ENCODE results near the gene APBB2. TPM values are rescaled to one million over a fixed set of nuclear protein-coding genes. Genes with fewer than 3 reads are reported as not detected.

Gene APBB2
- total RNA-seq, 1 donor from 2014 or later, result 138 TPM

DNA sequence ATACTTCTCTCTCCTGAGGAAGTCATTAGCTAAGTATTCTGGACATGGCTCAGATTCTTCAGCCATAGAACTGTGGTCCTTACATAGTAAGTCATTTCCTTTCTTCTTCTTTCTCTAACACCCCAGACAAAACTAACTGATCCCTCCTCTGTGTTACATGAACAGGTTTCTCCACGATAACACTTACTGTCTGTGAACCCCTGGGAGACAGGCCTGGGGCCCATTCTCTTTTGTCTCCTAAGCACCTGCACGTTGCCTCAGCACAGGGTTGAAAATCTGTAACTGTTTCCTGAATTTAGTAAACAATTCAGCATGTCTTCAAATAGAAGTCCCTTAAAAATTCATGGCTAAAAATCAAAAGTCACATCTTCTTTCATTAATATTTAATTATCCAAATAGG, 24.7 kb downstream of the APBB2 start:
- DNase-seq (ENCODE audit: low read depth, low spot score), result no peak

DNA sequence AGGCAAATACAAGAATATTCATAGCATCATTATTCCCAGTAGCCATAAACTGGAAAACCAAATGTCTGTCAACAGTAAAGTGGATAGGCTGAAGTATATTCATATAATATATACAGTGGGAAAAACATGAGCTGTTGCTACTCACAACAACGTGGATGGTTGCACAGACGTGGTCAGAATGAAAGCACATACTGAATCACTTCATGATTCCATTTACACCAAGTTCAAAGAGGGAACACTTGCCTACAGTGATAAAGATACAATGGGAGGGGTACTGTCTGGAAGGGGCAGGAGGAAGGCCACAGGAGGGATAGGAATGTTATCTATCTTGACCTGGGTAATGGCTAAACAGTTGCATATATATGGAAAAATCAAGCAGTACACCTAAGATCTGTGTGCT, 25.3 kb downstream of the APBB2 start:
- DNase-seq (ENCODE audit: low read depth, low spot score), result no peak

DNA sequence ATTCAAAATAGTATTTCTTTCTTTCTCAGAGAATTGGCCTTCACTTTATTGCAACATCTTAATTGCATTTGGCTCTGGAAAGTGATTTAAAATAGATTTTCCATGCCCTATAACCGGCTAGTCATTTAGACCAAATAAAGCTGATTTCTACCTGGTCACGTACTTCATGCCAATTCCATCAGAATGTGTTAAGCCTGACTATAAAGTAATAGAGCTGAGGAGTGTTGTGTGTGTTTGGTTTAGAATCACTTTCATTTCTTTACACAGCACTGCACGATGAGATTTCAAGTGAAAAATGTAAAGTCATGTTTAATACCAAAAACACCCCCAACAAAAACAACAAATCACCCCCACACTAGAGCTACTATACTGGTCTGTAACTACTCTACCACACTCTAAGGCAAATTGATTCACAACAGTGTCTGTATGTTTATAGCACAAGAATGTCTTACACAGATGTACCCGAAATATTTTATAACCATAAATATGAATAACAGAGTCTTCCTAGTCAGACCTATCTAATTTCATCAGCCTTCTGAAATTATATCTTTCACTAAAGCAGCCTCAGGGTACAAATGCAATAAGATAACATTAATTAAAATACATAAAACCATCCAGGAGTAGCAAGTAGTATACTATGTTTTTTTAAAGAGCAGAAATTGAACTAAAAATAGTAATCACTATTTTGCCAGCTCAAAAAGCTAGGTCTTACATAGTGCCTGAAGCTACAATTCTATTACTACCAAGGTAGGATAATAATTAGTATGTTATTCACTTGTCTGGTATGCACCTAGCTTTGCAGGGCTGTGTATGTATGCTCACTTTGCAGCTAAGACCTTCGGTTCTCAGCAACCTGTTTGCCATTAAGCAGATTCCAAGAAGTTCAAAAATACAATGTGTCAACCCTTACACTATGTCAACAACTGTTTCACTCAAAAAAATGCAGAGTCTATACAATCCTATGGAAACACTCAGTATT, 28.4 kb downstream of the APBB2 start:
- DNase-seq (ENCODE audit: low read depth, low spot score), result no peak

DNA sequence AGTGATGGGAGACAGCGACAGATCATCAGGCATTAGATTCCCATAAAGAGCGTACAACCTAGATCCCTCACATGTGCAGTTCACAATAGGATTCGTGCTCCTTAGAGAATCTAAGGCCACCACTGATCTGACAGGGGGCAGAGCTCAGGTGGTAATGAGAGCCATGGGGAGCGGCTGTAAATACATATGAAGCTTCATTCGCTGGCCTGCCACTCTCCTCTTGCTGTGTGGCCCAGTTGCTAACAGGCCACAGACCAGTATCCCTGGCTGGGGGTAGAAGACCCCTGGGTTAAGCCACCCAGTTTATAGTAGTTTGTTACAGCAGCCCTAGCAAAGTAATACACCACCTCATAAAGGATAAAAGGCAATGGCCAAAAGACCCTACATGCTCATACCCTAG, 30.3 kb downstream of the APBB2 start:
- DNase-seq (ENCODE audit: low read depth, low spot score), result no peak

DNA sequence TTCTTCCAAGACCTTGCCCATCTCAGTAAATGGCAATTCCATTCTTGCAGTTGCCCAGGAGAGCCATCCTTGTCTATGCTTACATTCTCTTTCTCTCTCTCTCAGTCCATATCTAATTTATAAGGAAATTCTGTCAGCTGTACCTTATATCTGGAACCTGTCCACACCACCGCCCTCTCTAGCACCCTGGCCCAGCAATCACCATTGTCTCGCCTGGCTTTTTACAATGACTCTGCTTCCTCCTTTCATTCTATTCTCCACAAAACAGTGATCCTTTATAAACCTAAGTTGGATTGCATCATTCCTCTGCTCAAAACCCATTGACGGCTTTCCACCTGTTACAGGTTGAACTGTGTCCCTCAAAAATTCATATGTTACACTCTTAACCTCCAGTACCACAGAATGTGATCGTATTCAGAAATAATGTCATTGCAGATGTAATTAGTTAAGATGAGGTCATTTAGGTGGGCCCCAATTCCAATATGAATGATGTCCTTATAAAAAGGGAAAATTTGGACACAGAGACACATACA, 31.3 kb downstream of the APBB2 start:
- no peak for DNase-seq (ENCODE audit: low read depth, low spot score)

DNA sequence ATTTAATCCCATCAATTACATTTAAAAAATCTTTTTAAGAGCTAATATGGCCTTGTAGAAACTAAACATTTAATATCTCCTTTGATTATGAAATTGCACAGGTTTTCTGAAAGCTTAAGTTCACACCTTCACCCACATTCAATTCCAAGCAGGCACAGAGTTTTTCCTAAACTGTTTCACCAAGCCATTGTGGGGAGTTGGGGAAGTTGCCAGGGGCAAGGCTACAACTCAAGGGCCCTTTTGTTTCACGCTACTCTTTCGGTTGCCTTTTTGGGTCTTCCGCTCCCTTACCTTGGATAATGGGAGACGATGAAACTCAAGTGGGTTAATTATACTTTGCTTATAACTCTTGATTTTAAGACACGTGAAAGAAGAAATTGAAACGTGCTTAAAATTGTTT, 33.3 kb downstream of the APBB2 start:
- DNase-seq (ENCODE audit: low read depth, low spot score), result no peak

DNA sequence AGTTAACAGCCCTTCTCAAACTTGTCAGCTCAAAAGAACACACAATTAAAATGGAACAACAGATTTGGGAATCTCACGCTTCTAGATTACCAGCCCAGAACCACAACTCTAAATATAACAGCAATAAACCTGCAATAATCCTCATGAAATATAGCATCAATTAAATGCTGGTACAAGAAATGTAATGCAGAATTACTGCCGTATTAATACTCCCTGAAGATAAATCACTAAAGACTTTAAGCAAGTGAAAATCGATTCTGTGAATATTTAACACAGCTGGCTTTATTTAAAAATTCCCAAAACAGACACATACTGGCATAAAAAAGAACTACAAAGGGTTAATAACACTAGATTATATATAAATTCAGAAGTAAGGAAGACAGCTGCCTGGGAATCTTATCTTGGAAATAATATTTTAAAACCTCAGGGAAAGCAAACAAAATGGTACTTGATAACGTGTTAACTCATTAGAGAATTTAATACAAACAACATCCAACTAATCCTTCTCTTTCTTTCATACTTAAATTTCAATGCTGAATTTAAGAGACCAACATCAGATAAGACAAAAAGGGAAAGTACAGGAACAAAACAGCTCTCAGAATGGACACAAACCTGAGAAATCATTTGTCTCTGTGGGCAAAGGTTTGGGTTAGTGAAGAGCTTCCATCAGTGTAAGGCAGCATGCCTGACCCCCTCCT, 34.7 kb downstream of the APBB2 start:
- DNase-seq (ENCODE audit: low read depth, low spot score), result no peak

DNA sequence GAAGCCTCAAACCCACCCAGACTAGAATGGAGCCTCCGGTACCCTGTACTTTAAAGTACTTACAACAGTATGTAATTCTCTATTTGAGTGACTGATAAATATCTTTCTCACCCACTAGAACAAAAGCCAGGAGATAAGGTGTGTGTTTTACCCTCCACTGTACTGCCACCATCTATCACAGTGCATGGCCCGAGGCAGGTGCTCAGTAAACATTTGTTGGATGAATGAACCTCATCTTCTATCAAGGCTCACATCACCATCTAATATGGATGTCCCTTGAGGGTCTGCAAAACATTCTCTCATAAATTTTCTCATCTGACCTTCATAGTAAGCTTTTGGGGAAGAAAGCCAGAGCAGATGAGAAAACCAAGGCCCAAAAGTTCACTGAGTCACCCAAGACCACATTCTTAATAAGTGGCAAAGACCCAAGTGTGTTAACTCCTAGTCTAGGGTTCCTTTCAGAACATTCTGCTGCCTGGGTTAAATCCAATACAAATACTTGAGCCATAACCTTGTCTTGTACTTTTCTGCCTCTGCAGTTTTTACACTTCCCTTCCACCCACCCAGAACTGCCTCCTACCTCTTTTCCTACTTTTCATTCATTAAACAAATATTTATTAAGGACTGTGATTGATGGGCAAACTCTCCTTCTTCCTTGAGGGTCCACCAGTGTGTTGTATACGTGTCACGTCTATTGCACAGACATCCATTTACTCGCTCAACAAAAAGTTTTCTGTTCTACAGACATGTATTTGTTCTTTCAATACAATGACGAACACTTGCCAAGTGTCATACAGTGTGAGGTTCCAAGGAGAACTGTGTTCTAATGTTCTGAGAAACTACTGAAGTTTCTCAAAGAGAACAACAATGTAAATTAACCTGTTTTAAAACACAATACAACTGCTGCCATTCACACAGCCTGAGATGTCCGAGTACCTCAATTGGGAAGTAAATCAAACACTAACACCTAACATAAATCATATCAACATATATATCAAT, 35.7 kb downstream of the APBB2 start:
- peak; percentile 52 for DNase-seq (ENCODE audit: low read depth, low spot score)

DNA sequence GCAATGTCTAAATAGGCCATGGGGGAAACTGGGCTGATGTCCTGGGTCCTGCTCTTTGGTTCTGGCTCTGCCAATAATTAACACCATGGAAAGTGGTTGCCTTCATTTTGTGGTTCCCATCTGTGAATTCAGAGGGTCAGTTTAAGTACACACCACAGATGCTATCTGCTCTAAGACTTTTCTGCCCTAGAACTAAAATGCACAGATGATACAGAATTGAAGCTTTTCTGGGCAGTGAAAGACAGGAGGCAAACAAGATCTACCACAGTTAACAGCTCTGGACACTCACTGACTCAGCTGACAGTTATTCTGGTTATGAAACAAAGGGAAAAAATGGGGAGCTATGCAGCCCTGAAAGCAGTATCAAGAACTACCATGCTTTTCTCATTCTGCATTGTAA, 37.3 kb downstream of the APBB2 start:
- peak; percentile 24 for DNase-seq (ENCODE audit: low read depth, low spot score)

DNA sequence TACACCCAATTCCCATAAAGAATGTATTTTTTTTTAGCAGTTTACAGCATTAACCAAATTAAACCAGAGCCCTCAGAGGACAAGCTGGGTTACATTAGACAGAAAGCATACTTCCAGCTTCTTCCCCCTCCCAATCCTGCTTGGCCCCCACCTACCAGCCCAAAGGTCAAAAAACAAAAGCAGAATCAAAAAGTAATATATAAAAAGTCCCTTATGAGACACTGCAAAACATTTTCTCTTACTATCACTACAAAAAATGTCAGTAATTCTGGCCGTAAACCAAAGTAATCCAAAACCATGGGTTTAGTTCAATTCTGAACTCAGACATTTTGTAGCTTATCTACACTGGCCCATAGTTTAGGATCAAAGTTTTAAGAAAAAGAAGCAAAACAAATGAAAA, 38.0 kb downstream of the APBB2 start:
- DNase-seq (ENCODE audit: low read depth, low spot score), result no peak

DNA sequence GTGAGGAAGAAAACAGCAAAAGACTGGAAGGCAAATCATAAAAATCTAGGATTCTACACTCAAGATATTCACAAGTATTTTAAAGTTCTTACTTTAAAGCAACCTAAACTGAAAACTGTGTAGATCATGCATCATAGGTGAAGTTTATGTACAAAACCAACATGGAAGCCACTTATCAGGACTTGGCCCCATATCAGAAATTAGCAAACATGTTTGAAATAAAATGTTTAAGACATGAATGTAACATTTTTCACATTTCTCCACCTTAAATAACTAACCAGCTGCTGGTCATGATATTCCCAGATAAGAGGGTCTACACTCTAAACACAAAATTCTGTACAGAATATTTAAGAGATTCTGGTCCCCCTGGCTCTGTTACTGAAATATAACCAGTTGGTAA, 38.5 kb downstream of the APBB2 start:
- no peak for DNase-seq (ENCODE audit: low read depth, low spot score)

DNA sequence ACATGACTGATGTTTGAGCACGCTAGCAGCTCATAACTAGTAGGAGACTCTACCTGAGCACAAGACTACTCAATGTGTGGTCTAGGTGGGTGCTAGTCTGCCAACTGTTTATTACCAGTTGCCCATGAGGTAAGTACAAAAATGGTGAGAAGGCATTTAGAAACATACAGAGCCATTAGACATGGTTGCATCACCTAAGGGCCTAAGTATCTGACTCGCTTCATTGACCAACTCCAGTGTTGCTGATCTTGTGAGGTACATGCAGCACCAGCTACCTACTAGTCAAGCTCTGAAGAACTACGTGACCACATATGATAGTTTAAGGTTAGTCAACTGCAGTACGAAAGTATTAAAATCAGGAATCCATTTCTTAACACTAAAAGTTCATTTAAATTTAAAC, 39.9 kb downstream of the APBB2 start:
- DNase-seq (ENCODE audit: low read depth, low spot score), result no peak

DNA sequence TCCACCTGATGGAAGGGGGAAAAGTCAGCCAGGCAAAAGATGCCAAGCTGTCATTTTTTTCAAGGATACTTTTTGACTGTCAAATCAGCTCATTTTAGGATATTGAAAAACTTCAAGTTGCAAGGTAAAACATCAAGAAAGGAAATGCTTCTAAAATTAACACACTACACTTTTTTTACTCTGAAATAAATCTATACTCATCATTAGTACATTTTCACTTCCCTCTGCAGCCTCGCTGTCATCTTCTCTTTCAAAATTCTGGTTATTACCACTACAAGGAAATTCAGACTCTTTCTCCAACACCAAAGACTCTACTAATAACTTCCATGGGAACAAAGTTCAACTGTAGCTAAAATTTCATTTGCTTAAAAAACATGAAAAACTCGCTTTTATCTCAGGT, 41.6 kb downstream of the APBB2 start:
- DNase-seq (ENCODE audit: low read depth, low spot score), result no peak

DNA sequence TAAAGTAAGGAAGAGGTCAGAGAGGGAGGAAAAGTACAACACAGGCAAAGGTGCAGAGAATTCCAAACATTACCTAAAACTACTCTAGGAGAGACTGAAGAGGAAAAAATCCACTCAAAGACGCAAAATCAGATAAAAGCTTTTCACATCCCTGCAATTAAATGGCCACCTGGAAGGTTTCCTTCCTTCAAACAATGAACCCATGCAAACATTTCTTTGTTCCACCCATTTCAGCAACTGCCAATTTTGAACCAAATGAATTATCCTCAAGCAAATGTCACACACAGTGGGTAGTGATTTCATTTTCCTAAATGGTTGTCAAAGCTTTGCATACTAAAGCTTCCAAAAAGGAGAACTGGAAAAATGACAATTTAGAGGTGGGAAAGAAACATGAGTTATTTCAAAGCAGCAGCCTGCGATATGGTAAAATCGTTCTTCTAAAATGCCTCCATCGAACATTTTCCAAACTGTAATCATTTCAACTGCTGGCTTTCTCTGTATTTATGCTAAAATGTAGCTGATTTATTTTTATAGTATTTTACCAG, 45.0 kb downstream of the APBB2 start:
- no peak for DNase-seq (ENCODE audit: low read depth, low spot score)

DNA sequence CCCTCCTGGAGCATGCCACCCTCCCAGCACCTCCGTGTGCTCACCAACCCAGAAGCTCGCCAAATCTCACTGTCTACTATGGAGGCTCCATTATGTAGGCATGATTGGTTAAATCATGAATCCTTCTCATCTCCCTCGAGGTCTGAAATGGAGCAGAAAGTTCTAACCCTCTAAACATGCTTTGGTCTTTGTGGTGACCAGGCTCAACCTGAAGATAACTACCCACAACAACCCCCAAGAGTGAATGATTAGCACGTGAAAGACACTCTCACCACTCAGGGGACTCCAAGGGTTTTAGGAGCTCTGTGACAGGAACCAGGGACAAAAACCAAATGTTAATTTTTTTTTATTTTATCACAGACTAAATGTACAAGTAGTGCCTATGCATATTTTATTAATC, 47.2 kb downstream of the APBB2 start:
- DNase-seq (ENCODE audit: low read depth, low spot score), result no peak

DNA sequence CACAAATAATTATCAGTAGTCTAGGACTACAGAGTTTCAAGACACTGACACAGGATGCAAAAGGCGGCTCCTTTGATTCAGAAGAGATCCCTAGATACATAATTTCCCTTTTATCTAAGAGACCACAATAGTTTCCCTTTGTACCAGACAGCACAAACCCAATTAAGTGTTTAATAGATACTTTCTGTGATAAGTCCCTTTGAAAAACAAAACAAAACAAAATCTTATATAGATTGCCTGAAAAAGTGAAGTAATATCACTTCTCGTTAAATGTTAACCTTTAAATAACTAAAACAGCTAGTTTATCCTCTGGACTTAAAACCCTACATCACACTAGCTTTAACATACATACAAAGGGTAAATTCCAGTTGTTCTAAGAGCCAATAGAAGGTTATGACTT, 49.9 kb downstream of the APBB2 start:
- DNase-seq (ENCODE audit: low read depth, low spot score), result no peak

DNA sequence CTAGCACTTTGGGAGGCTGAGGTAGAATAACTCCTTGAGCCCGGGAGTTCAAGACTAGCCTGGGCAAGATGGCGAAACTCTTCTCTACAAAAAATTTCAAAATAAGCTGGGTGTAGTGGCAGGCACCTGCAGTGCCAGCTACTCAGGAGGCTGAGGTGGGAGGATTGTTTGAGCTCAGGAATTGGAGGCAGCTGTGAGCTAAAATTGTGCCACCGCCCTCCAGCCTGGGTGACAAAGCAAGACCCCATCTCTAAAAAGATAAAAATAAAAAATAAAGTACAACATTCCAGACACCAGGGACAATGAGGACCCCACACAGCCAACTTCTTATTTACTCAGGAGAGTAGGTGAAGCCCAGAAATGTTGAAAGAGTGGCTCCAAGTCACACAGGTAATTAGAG, 53.0 kb downstream of the APBB2 start:
- DNase-seq (ENCODE audit: low read depth, low spot score), result no peak

DNA sequence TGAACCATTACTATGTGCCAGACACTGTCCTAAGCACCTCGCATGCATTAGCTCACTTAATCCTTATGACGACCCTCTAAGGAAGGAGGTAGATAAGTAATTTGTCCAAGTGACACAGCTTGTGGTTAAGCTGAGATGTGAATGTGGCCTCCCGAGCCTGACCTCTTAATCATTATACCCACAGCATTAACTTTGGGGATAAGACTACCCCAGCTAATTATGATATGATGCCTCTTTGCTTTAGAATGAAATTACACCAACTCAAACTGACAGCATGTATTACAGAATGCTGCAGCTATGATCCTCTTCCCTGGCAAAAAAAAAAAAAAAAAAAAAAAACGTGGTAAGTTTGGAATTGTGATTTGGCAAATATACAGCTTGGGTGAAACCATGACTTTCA, 53.5 kb downstream of the APBB2 start:
- no peak for DNase-seq (ENCODE audit: low read depth, low spot score)

DNA sequence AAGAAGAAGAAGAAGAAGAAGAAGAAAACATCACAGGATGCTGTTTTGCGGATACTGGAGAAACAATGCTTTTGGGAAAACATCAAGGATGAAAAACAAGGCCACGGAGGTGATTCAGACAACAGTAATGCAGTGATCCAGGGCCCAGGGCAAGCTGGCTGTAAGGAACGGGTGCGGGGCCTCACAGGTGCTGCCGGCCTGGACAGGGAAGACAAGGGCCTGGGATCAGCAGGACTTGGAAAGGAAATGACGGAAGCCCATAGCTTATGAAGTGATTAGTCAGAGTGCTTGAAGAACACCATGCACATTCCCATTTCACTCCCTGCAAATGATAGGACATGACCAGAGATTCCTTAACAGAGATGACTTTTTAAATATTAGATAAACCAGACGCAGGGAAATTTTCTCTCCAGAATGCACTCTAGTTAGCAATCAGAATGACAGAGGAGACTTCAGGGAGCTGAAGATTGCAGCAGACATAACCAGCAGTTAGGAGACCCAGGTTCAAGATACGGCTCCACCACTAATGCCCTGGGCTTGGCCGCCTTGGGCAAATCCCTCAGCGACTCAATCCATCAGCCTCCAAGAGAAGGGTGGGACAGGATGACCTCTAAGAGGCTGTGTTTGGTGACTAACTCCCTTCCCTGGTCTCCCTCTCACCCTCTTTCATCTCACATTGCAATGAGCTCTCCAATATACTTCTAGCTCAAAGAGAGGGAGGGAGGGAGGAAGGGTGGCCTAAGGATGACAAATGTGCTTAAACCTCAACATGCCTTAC, 54.1 kb downstream of the APBB2 start:
- peak; percentile 98 for DNase-seq (ENCODE audit: low read depth, low spot score)

DNA sequence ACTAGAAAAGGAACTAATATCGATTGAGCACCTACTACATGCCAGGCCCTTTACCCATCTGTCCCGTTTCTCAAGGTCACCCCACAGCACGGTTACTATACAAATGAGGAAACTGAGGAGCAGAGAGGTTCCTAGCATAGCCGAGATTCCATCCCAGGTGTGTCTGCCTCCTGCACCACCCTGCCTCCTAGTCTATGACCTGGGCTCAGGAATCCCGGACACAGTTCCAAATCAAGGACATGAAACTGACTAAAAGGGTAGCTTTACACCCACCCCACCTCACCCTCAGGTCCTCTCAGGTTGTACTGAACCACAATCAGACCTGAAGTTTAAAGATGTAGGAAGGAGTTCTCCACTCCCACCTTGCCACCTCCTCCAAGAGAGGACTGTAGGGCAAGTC, 55.6 kb downstream of the APBB2 start:
- no peak for DNase-seq (ENCODE audit: low read depth, low spot score)

Measured in pulmonary artery endothelial cell (primary cell).